OCI-LY1 (cell line): ENCODE results near the gene PTPRA.

Experiments used
- EZH2 ChIP-seq: fragments of 200-600 bp; sonication (generic), shearing (Covaris generic); IDR thresholded peaks from 2 replicates; pipeline ENCODE4 v1.8.0; 2017; ENCODE audit warnings: borderline replicate concordance, mixed run types, mild to moderate bottlenecking, antibody characterized with exemption, low read length, moderate library complexity, mixed read lengths
- TF ChIP-seq, protein P1 (sequence below): fragments of 200-600 bp; sonication (generic), shearing (Covaris generic); IDR thresholded peaks from 2 replicates; pipeline ENCODE4 v1.5.1; 2017; ENCODE audit warnings: mild to moderate bottlenecking, antibody characterized with exemption, low read length, moderate library complexity, mixed read lengths

DNA sequence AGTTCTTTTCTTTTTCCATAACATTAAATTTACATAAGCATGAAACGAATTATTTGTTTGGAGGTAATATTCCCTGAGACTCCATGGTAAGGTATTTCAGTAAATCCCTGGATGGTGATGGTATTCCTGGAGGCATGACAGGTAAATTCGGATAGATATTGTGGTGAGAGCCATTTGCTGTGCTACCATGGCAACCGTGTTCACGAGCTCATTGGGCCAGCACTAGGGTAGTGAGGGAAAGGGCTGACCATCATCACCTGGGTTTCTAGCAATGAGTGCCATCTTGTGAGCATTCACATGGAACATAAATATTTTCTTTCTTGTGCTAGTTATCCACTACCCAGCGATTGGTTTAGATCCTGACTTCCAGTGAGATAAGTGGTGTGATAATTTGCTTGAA lies 118.3 kb downstream of the PTPRA start:
- TF ChIP-seq, protein P1, sequence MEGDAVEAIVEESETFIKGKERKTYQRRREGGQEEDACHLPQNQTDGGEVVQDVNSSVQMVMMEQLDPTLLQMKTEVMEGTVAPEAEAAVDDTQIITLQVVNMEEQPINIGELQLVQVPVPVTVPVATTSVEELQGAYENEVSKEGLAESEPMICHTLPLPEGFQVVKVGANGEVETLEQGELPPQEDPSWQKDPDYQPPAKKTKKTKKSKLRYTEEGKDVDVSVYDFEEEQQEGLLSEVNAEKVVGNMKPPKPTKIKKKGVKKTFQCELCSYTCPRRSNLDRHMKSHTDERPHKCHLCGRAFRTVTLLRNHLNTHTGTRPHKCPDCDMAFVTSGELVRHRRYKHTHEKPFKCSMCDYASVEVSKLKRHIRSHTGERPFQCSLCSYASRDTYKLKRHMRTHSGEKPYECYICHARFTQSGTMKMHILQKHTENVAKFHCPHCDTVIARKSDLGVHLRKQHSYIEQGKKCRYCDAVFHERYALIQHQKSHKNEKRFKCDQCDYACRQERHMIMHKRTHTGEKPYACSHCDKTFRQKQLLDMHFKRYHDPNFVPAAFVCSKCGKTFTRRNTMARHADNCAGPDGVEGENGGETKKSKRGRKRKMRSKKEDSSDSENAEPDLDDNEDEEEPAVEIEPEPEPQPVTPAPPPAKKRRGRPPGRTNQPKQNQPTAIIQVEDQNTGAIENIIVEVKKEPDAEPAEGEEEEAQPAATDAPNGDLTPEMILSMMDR: no peak
- TF ChIP-seq EZH2: no peak
